Dermis blood vessel endothelial cell (primary cell): ENCODE data around the gene BMP2K. TPM values are rescaled to one million over a fixed set of nuclear protein-coding genes. Genes with fewer than 3 reads are reported as not detected.

Source experiments
- DNase-seq: peaks from one replicate; pipeline ENCODE4 v3.0.0; 2010
- total RNA-seq: library from RNA; depleted of rRNA; stranded (reverse); fragments of >200 nt; gene quantifications from 2 replicates; pipeline ENCODE4 v1.2.3, GENCODE V29; 2014

Gene BMP2K
- total RNA-seq, 1 donor from 2014 or later: 95.1 TPM

GRCh38 chr4:78764498-78764961 lies 11.6 kb upstream of the BMP2K start:
- no peak for DNase-seq

- DNase-seq: no peak
Observed at GRCh38 chr4:78765432-78766006, 10.6 kb upstream of the BMP2K start.

GRCh38 chr4:78766026-78766425 lies 10.1 kb upstream of the BMP2K start:
- no peak for DNase-seq

- DNase-seq: no peak
Observed at GRCh38 chr4:78766650-78767049, 9.5 kb upstream of the BMP2K start.

- no peak for DNase-seq
Observed at GRCh38 chr4:78767350-78767749, 8.8 kb upstream of the BMP2K start.

- DNase-seq: no peak
Observed at GRCh38 chr4:78768452-78769180, 7.5 kb upstream of the BMP2K start.

GRCh38 chr4:78770091-78770642 lies 6.0 kb upstream of the BMP2K start:
- no peak for DNase-seq

- no peak for DNase-seq
Observed at GRCh38 chr4:78772526-78773091, 3.5 kb upstream of the BMP2K start.

GRCh38 chr4:78774417-78774816 lies 1.7 kb upstream of the BMP2K start:
- no peak for DNase-seq

GRCh38 chr4:78775303-78776078 lies 659 bp upstream of the BMP2K start:
- peak; percentile 85 for DNase-seq

- DNase-seq: peak; percentile 72
Observed at GRCh38 chr4:78776729-78777575, 802 bp downstream of the BMP2K start.

- no peak for DNase-seq
Observed at GRCh38 chr4:78777576-78777940, 1.4 kb downstream of the BMP2K start.

- DNase-seq: no peak
Observed at GRCh38 chr4:78778530-78778929, 2.4 kb downstream of the BMP2K start.

- DNase-seq: no peak
Observed at GRCh38 chr4:78779280-78779679, 3.1 kb downstream of the BMP2K start.

GRCh38 chr4:78780093-78780492 lies 3.9 kb downstream of the BMP2K start:
- no peak for DNase-seq

- no peak for DNase-seq
Observed at GRCh38 chr4:78781139-78781538, 5.0 kb downstream of the BMP2K start.

- no peak for DNase-seq
Observed at GRCh38 chr4:78781924-78782323, 5.8 kb downstream of the BMP2K start.

GRCh38 chr4:78784236-78784865 lies 8.2 kb downstream of the BMP2K start:
- no peak for DNase-seq

- DNase-seq: no peak
Observed at GRCh38 chr4:78787392-78788006, 11.3 kb downstream of the BMP2K start.

GRCh38 chr4:78788007-78788889 lies 12.1 kb downstream of the BMP2K start:
- DNase-seq: no peak
